Fibroblast of skin of back (primary cell): Measurements from ENCODE around the gene AARS2.

Source experiments
- DNase-seq: peaks from one replicate; pipeline ENCODE4 v3.0.0-alpha.2; 2013

AARS2 gene

DNA sequence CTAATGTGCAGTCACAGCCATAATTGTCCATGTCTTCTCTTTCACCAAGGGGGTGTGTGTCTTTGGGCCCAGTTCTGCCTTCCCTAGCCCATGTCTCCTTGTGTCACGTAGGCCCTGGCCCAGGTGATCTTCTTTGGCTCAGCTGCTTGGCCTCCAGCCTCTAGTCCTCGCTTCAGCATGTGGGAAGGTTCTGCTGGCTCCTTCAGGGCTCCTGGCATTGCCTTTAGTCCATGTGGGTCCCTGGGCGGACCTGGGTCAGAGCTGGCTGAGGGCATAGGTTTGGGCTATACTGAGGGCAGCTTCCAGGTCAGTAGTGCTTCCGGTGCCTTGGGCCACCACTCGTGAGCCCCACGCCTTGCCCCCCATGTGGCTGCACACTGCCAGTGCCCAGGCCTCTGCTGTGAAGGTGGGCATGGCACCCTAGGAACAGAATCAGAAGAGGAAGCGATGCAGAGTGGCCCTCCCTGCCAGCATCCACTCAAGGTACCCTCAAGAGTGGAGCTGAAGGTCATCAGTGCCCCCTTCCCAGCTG lies 12.8 kb downstream of the AARS2 start:
- DNase-seq, result no peak

GRCh38 chr6:44298864-44299263 lies 14.3 kb downstream of the AARS2 start:
- DNase-seq, result no peak

- DNase-seq, result no peak
Measured at GRCh38 chr6:44298055-44298803, 14.9 kb downstream of the AARS2 start.

DNA sequence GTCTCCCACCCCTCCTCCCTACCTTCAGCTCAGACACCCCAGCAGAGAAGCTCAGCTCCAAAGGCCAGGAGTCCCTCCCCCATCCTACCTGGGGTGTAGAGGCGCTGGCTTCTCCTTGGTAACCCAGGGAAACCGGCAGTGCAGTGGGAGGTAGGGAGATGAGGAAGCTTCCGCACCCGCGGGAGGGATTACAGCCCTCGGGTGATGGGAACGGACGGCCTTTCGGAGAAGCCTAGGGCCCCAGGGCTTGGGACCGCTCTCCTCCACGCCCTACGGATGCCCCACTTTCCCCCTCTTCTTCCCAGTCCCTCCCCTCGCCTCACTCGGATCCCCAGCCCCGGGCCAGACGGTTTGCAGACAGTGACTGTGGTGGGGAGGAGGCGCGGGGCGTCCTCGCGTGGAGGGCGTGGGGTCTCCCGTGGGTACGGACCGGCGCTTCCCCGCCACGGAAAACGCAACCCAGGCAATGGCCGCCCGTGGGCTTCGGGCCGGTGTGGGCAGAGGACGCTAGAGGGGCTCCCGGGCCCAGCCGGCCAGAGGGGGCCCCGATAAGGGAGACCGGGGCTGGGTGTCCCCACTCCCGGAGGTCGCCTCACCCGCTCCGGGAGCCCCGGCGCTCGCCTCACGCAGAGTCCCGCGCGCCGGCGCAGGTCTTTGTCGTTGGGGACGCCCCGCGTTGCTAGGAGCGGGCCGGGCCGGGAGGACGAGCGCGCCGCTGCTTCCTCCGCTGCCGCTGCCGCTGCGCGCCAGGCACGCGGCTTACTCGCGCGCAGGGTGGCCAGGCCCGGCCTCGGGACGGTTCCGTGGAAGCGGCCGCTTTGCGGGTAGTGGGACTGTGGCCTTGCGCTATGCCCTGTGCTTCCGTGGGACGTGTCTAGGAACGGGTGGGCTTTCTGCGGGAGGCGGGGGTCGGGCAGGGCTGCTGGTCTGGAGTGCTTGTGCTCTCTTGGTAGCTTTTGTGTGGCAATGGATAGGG lies 15.8 kb downstream of the AARS2 start:
- peak; percentile 27 for DNase-seq

DNA sequence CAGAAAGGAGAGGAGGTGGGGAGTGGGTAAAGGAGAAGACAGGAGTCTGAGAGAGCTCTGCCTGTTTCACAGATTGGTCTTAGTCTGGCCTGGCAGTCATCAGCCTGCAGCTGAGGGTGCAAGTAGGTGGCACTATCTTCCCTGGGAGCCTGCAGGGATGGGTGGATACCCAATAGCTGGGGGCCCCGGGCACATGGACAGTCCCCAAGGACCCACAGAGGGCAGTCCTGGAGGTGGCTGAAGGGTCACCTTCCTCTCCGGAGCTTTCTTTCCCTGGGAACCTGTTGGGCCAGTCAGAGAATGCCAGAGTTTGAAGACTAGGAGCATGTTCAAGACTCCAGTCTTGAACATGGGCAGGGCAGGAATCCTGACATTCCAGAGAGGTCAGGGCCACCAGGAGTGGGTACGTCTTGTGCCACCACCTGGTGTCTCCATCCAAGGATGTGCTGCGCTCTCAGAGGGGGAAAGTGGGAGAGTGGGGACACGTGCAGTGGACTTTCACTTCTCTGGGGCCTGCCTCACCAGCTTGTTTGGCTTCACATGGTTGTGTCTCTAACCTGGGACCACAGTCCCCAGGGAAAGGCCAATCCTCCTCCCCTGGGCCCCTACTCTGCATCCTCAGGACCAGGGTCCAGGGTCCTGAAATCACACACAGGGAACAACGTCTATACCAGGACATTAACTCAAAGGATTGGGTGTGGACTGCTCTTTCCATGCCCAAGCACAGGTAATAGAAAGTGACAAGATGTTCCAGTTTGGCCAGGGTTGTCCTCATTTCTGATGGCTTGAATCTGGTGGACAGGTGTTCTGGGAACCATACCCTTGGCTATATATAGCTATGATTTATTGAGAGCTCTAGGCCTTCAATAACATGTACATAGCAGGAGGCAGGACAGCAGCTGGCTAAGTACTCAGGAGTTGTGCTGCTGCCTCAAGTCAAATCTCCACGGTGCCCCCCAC lies 18.0 kb downstream of the AARS2 start:
- no peak for DNase-seq

GRCh38 chr6:44292661-44293365 lies 20.3 kb downstream of the AARS2 start:
- DNase-seq, result no peak

GRCh38 chr6:44291841-44292240 lies 21.3 kb downstream of the AARS2 start:
- DNase-seq, result no peak

GRCh38 chr6:44289726-44290260 lies 23.4 kb downstream of the AARS2 start:
- DNase-seq, result no peak

GRCh38 chr6:44286747-44287146 lies 26.4 kb downstream of the AARS2 start:
- DNase-seq, result no peak

DNA sequence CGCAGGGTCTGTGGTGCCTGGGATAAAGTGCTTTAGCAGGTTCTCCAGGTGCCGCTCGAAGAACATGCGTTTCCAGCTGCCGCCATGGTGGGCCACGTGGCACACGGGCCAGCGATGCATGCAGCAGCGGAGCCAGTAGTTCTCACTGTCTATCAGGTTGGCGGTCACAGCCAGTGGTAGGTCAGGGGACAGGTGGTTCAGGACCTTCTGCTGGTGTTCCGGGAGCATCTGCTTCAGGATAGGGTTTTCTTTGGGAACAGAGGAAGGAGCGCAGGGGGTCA lies 26.9 kb downstream of the AARS2 start:
- no peak for DNase-seq

DNA sequence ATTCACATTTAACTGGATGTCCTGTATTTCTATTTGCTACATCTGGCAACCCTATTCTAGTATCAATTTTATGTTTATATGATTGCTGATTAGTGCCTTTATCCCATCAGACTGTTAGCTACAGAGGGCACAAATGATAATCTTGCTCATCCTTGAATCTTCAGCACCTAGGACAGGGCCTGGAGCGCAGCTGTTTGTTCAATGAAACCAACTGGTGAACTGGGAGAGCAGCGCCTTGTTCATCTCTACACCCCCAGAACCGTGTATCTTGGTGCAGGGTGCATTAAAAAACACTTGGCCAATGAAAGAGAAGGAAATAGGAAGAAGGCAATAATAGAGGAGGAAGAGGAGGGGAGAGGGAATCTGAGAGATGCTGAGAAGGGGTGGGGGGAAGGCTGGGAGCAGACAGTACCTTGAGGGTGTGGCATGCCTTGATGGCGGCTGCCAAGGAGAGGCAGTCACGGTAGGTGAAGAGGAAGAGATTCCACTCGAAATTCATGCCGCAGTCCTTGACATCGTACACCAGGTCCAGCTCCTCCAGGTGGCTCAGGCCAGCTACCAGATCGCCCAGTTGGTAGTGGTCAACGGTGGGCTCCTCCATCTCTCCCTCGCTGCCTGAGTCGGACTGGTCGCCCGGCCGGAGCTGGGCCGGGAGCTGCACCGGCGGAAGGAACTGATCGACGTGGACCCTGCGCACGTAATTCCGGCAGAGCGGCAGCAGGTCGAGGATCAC lies 27.4 kb downstream of the AARS2 start:
- DNase-seq, result peak; percentile 29

- no peak for DNase-seq
Measured at GRCh38 chr6:44284867-44285266, 28.3 kb downstream of the AARS2 start.

GRCh38 chr6:44284121-44284520 lies 29.0 kb downstream of the AARS2 start:
- DNase-seq, result no peak

DNA sequence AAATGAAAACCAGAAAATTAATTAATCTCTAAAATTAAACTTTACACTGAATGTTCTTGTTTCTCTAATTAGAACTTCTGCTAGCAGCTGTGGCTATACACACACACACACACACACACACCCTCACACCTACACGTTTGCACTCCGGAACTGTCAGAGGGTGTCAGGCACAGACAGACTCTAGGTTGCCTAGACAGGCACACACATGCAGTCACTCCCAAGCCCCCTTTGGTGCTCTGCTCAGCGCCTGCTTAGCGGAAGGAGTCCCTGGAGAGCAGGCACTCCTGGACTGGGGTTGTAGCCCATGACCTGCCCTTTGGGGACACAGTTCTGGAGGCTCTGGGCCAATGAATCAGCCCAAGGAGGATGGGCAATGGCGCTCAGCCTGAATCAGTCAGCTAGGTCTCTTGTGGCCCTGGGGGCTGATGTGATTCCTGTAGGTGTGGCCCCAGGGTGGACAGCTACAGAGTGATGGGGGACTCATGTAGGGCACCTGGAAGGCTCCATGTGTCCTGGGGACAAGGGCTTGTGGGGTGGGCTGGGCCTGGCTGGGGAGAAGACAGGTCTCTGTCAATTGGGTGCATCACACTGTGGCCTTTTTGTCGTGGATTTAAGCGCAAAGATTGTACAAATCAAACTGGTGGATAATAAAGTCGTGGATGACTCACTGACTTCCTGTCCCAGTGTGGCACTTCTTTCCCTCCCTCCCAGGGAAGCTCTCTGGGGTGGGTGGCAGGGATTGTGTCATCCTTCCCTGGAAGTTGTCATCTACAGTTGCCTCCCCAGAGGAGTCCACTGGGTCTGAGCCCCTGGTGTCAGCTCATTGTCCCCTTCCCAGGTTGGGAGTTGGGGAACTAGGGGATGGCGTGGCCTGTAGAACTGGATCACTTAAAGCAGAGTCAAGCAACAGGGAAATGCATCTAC lies 34.1 kb downstream of the AARS2 start:
- peak; percentile 47 for DNase-seq

GRCh38 chr6:44278315-44278714 lies 34.8 kb downstream of the AARS2 start:
- DNase-seq, result no peak

- no peak for DNase-seq
Measured at GRCh38 chr6:44277763-44278162, 35.4 kb downstream of the AARS2 start.

- no peak for DNase-seq
Measured at GRCh38 chr6:44276667-44277640, 36.2 kb downstream of the AARS2 start.
